Activated B cell treated with CpG ODN at 0.5 μM for 24 hours (primary cell): ENCODE measurements around the gene LSM7. TPM values are rescaled to one million over a fixed set of nuclear protein-coding genes. Genes with fewer than 3 reads are reported as not detected.
A peak's percentile ranks its signal among the peaks of the same experiment; 100 is the strongest.

Experiments
- ATAC-seq: fragments of 200-7000 bp; cut with Tn5 transposase; one replicate; pipeline ENCODE4 v1.10.0; 2021; ENCODE audit warnings: low read depth, mild to moderate bottlenecking, moderate library complexity
- CTCF ChIA-PET: fragments of 350-600 bp; sonication (Branson Sonifier 250); formaldehyde crosslinking; loops from one replicate; lab custom pipeline; 2021; ENCODE audit warnings: antibody characterized with exemption; lab: Charles Lee
- POLR2A ChIA-PET: fragments of 350-600 bp; sonication (Branson Sonifier 250); formaldehyde crosslinking; loops from one replicate; lab custom pipeline; 2021; ENCODE audit warnings: antibody characterized with exemption; lab: Charles Lee
- DNase-seq: peaks from one replicate; pipeline ENCODE4 v3.0.0; 2022
- H3K27ac Mint-ChIP-seq: one replicate; pipeline ENCODE4 v1.8.0; 2020; ENCODE audit warnings: mixed read lengths
- H3K27me3 Mint-ChIP-seq: one replicate; pipeline ENCODE4 v1.8.0; 2021; ENCODE audit warnings: mixed read lengths
- H3K36me3 Mint-ChIP-seq: one replicate; pipeline ENCODE4 v1.8.0; 2021; ENCODE audit warnings: low read depth, mixed read lengths
- H3K4me1 Mint-ChIP-seq: one replicate; pipeline ENCODE4 v1.8.0; 2021; ENCODE audit warnings: mixed read lengths
- H3K4me3 Mint-ChIP-seq: one replicate; pipeline ENCODE4 v1.8.0; 2020; ENCODE audit warnings: mild to moderate bottlenecking, mixed read lengths
- H3K9me3 Mint-ChIP-seq: one replicate; pipeline ENCODE4 v1.8.0; 2020; ENCODE audit warnings: mixed read lengths
- intact Hi-C: fragments of 100-400 bp; cut with micrococcal nuclease; formaldehyde crosslinking; loops from one replicate; pipeline ENCODE4 v1.15.1; 2024
- total RNA-seq: library from RNA; stranded (reverse); gene quantifications from 2 replicates; pipeline ENCODE4 v1.2.3, GENCODE V29; 2022
- TF ChIP-seq, protein P1 (sequence below): fragments of 200-600 bp; IDR thresholded peaks from one replicate; pipeline ENCODE4 v1.8.0; 2022; ENCODE audit warnings: antibody characterized with exemption, mild to moderate bottlenecking

LSM7 gene
- total RNA-seq, 1 donor from 2014 or later: 149 TPM

DNA sequence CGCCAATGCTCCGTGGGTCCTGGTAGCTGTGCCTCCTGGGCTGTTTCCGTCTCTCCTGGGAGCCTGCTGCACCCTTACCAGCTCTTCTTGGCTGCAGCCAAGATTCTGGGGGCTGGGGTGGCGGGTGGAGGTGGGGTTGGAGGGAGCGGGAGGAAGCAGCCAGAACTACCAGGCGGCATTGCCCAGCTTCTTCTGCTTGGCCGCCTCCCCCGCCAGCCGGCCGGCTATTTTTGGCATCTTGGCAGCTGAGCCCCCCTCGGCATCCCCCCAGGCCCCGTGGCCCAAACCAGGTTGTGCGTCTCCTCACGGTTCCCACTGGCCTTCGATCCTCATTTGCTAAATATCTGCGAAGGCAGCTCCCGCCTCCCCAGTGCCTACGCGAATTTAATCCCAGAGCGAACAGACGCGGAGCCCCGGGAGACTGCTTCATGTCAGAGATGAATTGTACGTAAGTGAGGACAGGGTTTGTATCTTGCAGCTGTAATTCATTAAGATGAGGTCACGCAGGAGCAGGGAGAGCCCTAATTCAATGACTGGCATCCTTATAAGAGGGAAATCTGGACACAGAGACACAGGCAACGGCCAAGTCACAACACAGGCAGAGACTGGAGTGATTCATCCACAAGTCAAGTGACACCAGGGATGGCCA, 33.6 kb downstream of the LSM7 start:
- H3K27ac Mint-ChIP-seq: peak overlapping the region; percentile 50
- peaks cover 17% of the 10 kb centered on the region for H3K36me3 Mint-ChIP-seq
- no peak for ATAC-seq
- intact Hi-C loops: no loop called here
- CTCF ChIA-PET: interaction anchor here (0.7 to 1.1 kb wide), 2 partner anchors 11 to 21 kb away, joined by 3 read pairs; no protein-coding TSS in a partner anchor
- DNase-seq: no peak
- POLR2A ChIA-PET: interaction anchor here (0.6 to 2.2 kb wide), 13 partner anchors 8 to 181 kb away, joined by 3 to 10 read pairs (median 4); partner anchors contain the start of genes GADD45B, LSM7 and PEAK3
- H3K27me3 Mint-ChIP-seq: no peaks in the 10 kb centered on the region
- TF ChIP-seq, protein P1, sequence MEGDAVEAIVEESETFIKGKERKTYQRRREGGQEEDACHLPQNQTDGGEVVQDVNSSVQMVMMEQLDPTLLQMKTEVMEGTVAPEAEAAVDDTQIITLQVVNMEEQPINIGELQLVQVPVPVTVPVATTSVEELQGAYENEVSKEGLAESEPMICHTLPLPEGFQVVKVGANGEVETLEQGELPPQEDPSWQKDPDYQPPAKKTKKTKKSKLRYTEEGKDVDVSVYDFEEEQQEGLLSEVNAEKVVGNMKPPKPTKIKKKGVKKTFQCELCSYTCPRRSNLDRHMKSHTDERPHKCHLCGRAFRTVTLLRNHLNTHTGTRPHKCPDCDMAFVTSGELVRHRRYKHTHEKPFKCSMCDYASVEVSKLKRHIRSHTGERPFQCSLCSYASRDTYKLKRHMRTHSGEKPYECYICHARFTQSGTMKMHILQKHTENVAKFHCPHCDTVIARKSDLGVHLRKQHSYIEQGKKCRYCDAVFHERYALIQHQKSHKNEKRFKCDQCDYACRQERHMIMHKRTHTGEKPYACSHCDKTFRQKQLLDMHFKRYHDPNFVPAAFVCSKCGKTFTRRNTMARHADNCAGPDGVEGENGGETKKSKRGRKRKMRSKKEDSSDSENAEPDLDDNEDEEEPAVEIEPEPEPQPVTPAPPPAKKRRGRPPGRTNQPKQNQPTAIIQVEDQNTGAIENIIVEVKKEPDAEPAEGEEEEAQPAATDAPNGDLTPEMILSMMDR: no peak
- no peaks in the 10 kb centered on the region for H3K9me3 Mint-ChIP-seq
- peaks cover 50% of the 10 kb centered on the region for H3K4me1 Mint-ChIP-seq
- H3K4me3 Mint-ChIP-seq: peak overlapping the region; percentile 46

GRCh38 chr19:2291185-2291751, 37.1 kb downstream of the LSM7 start:
- no peak for ATAC-seq
- intact Hi-C loops: no loop called here
- TF ChIP-seq, protein P1: no peak
- no peak for DNase-seq
- Mint-ChIP-seq H3K27me3 (no peaks in the 10 kb centered on the region), H3K9me3 (no peaks in the 10 kb centered on the region), H3K36me3 (peaks cover 17% of the 10 kb centered on the region), H3K4me1 (peaks cover 67% of the 10 kb centered on the region), H3K27ac (peak overlapping the region; percentile 50), H3K4me3 (peak overlapping the region; percentile 80)
- CTCF ChIA-PET: interaction anchor here (0.9 to 1.1 kb wide), 2 partner anchors 17 to 24 kb away, joined by 3 read pairs; no protein-coding TSS in a partner anchor
- POLR2A ChIA-PET: interaction anchor here (0.6 to 2.3 kb wide), 11 partner anchors 11 to 122 kb away, joined by 3 to 18 read pairs (median 3); no protein-coding TSS in a partner anchor

- Mint-ChIP-seq H3K36me3 (peaks cover 16% of the 10 kb centered on the region), H3K9me3 (no peaks in the 10 kb centered on the region), H3K4me3 (peak overlapping the region; percentile 80), H3K4me1 (peaks cover 62% of the 10 kb centered on the region), H3K27ac (peak overlapping the region; percentile 50), H3K27me3 (no peaks in the 10 kb centered on the region)
- ChIA-PET POLR2A (interaction anchor here (0.5 to 2.3 kb wide), 9 partner anchors 11 to 205 kb away, joined by 3 to 18 read pairs (median 4); no protein-coding TSS in a partner anchor), CTCF (interaction anchor here (0.9 to 1.1 kb wide), 2 partner anchors 18 to 25 kb away, joined by 3 read pairs; no protein-coding TSS in a partner anchor)
- intact Hi-C loops: no loop called here
- TF ChIP-seq, protein P1: no peak
- peak; percentile 53 for DNase-seq
- ATAC-seq: peak; percentile 5
These were observed 37.8 kb downstream of the LSM7 start for GRCh38 chr19:2290441-2291184.

DNA sequence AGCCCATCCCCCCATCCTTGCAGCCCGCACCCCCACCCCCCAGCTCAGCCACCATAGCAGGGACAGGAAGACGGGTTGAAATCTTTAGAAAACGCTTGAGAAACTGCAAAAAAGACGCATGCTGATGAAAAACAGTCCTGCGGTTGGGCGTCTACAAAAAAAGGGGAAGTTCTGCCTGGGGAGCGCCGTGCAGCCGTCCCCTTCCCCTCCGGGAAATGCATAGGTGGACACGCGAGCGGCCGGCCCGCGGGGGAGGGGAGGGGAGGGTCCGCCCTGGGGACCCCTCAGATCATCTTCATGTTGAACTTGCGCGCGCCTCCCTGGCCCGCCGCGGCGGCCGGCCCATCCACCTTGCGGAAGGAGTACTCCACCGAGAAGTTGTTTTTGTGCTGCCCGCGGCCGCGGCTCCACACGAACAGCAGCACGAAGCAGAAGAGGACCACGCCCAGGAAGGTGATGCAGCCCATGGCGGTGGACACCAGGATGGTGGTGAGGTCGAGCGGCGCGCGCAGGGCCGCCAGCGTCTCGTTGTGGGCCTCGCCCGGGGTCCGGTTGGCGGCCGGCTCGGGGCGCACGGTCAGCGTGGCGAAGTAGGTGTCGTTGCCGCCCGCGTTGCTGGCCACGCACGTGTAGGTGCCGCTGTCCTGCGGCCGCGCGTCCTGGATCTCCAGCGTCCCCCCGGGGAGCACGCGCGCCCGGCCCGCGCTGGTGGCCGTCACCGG, 38.5 kb downstream of the LSM7 start:
- TF ChIP-seq, protein P1: no peak
- Mint-ChIP-seq H3K9me3 (no peaks in the 10 kb centered on the region), H3K27ac (peak overlapping the region; percentile 90), H3K36me3 (peaks cover 11% of the 10 kb centered on the region), H3K4me3 (peak overlapping the region; percentile 90), H3K27me3 (no peaks in the 10 kb centered on the region), H3K4me1 (peaks cover 54% of the 10 kb centered on the region)
- DNase-seq (peak; percentile 69), ATAC-seq (peak; percentile 69)
- intact Hi-C loops: loop anchor here (1.0 to 2.0 kb wide), 3 partner anchors 13 to 42 kb away; no protein-coding TSS in a partner anchor
- ChIA-PET POLR2A (interaction anchor here (0.6 to 3.2 kb wide), 33 partner anchors 9 to 892 kb away, joined by 3 to 73 read pairs (median 4); partner anchors contain the start of genes GADD45B, LSM7, PLEKHJ1 and SPPL2B), CTCF (interaction anchor here (0.8 to 2.5 kb wide), 7 partner anchors 12 to 104 kb away, joined by 3 to 13 read pairs (median 4); no protein-coding TSS in a partner anchor)
